DMS114 treated with DMSO at 0.1 percent for 48 hours (cell line): Measurements from ENCODE around the gene GOLGA1.
"Not testable (repeated sequence)": the region's sequence is repeated elsewhere in the genome, so short reads cannot be mapped to it uniquely, and the experiment has no call there.

ENCODE experiments used
- DNase-seq: peaks from one replicate; lab custom pipeline; 2025; ENCODE audit not compliant: unreplicated experiment; lab: John Stamatoyannopoulos, UW

Gene GOLGA1, protein sequence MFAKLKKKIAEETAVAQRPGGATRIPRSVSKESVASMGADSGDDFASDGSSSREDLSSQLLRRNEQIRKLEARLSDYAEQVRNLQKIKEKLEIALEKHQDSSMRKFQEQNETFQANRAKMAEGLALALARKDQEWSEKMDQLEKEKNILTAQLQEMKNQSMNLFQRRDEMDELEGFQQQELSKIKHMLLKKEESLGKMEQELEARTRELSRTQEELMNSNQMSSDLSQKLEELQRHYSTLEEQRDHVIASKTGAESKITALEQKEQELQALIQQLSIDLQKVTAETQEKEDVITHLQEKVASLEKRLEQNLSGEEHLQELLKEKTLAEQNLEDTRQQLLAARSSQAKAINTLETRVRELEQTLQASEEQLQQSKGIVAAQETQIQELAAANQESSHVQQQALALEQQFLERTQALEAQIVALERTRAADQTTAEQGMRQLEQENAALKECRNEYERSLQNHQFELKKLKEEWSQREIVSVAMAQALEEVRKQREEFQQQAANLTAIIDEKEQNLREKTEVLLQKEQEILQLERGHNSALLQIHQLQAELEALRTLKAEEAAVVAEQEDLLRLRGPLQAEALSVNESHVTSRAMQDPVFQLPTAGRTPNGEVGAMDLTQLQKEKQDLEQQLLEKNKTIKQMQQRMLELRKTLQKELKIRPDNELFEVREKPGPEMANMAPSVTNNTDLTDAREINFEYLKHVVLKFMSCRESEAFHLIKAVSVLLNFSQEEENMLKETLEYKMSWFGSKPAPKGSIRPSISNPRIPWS

DNA sequence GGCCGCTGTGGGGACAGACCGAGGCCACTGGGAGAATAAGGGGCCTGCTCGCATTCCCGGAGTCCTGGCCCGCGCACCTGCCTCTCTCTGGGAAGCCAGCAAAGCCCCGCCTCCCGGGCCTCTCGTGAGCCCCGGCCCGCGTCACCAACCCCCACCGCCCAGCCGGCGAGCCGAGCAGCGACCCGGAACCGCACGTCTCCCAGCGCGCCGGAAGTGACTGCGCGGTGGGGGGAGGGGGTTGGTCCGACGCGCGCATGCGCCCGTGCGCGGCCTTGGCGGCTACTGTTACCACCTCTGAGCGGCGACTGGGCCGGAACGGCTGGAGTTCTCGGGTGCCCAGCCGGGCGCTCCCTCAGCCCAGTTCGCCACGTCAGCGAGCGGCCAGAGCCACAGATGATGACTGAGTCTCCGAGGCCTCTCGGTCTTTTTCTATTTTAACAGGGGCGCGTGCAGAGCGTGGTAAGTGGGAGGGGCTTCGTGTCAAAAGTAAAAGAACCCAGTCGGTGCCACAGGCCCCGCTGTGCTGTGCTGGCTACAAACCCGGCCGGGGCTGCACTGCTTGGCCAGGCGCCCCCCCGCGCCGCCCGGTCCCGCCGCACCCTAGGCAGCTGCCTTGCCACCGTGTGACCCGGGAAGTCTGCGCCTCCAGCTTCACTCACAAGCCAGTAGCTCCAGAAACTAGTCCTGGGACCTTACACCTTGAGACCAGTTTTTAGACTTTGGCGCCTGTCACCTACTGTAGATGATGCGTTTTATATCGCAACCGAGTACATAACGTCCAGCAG is at the start of gene GOLGA1:
Gene GOLGA1, minus strand, starts transcription at position 190 of the 785 bp plus-strand sequence. CDS start 2,372 bp downstream, outside the sequence.
- peak; percentile 72 for DNase-seq

DNA sequence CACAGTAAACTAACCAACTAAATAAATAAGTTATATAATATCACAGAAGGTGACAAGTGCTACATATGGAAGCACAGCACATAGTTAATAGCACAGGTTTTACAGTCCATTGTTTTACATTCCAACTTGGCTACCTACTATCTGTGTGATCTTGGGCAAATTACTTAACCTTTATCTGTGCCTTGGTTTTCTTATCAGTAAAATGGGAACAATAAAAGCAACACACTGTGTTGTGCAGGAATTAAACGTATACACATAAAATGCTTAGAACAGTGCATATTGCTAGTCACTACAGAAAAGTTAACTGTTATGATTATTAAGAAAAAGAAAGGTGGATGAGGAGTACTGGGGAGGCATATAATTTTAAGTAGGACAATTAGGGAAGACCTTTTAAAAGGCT is 42.8 kb upstream of the GOLGA1 start:
- no peak for DNase-seq

DNA sequence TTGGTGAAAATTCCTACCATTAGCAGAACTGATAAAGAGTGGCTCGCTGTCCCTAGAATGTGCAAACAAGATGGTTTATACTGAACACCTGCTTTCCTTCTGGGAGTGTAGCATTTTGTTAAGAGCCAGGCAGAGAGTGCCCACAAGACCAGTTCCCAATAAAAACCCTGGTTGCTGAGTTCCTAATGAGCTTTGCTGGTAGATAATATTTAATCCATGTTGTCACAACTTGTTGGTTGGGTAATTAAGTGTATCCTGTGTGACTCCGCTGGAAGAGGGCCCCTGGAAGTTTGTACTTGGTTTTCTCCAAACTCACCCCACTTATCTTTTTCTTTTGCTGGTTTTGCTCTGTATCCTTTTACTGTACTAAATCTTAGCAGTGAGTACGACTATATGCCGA is 39.5 kb upstream of the GOLGA1 start:
- DNase-seq, result no peak

DNA sequence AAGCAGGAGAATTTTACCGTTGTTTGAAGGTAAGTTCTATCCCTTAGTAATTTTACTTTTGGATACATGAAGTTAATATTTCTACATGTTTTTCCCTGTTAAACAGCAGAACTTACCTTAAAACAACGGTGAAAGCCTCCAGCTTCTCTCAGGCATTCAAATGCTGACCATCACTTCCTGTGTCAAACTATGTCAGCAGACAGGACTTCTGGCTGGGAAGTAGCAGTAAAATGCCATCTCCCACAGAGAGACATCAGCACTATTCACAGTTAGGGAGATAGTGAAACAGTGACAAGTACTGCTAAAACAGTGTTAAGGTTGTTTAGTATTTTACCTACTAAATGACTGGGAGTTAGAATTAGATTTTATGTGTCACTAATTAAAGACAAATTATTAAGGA is 34.2 kb upstream of the GOLGA1 start:
- no peak for DNase-seq

DNA sequence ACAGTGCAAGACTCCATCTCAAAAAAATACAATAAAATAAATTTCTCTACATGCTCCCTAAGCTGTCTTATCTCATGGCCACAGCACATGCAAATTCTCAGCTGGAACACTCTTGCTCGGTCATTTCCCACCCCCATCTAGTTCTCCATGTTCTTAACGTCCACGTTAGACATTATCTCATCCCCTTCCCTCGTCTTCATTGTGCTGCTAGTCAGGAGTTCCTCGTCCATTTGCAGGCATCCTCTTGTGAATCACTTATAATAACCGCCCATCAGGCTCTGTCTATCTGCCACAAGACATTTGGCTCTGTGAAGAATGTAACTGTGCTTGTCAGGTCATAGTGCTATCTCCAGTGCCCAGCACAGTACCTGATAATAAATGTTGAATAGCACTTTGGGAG is 32.9 kb upstream of the GOLGA1 start:
- DNase-seq, result no peak

DNA sequence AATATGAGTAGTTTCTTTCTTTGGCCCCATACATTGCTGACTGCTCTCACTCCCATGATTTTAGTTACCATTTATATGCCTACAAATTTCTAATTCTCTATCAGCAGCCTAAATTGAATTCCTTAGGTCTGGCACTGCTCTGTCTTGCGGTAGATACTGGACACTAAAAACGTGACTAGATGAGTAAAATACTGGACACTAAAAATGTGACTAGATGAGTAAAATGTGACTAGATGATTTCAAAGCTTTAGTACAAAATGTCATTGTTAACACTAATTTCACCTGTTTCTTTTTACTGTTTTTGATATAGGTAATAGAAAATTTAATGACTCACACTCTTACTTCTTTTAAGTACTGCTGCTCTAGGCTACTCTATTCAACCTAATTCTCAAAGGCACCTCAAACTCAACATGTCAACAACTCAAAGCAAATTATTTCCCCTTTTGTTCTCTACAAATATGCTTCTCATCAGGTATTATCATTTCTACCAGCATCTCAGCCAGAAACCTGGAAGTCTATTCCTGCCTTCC is 31.4 kb upstream of the GOLGA1 start:
- no peak for DNase-seq

DNA sequence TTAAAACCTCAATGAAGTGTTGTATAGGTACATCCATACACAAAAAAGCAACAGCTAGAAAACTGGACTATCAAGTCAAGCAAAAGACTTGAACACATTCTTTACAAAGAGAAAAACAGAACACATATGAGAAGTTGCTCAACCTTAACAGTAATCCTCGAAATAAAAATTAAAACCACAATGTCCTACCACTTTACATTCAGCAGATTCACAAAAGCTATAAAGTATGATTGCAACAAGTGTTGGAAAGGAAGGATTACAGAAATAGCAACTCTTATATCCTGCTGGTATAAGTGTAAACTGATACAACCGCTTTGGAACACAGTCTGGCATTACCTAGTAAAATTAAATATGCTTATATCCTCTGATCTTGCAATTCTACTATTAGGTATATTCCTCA is 28.5 kb upstream of the GOLGA1 start:
- no peak for DNase-seq

DNA sequence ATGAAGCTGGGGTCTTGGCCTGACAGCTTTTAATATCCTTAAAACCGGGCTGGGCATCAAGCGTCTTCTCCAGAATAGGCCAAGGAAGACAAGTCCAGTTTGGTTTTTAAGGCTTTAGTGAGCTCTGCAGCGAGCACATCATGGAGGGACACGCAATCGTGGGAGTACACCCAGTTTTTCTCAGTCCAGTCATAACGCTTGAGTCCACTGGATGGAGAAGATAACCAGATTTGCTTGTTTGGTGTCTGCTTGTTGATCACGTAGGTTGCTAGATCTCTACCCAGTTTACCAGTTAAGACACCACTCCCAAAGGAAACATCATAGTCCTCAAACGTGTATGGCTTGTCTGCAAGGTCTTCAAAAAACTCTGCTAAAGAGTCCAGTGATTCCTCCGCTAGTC is 27.4 kb upstream of the GOLGA1 start:
- no peak for DNase-seq

DNA sequence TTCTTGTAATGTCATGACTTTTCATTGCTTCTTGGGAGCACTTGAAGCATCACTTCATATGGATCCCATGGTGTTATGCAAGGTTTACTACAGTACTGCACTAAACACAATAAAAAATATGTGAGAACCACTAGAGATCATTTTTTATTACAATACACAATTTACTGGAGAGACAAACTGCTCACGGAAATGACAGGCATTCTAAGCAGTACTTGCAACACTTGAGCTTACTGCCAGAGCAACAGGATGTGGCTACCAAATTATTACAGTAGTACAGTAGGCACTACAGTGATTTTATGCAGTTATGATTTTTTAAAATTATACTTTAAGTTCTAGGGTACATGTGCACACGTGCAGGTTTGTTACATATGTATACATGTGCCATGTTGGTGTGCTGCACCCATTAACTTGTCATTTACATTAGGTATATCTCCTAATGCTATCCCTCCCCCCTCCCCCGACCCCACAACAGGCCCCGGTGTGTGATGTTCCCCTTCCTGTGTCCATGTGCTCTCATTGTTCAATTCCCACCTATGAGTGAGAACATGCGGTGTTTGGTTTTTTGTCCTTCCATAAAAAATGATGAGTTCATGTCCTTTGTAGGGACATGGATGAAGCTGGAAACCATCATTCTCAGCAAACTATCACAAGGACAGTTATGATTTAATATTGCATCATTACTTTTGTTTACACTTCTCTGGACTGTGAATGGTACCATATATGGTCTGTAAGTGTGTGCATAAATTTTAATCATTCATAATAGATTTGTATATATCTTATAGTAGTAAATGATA is 25.1 kb upstream of the GOLGA1 start:
- DNase-seq, result not testable (repeated sequence)

DNA sequence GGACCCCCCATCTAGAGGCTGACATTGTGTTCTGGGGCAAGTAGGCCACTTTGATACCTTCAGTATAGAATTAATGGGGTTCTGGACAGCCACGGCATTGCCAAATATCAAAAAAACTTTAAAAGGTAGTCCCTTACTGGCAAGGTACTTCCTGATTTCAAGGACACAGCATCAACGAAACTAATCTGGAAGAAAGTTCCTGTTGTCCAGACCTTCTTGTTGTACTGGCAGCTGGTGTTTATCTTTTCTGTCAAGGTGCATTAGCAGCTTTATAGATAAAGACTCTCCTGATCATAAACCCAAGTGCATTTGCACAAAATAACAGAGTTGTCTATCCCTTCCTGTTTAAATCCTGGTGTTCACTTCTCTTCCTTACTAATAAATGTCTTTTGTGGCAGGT is 23.7 kb upstream of the GOLGA1 start:
- DNase-seq, result no peak

DNA sequence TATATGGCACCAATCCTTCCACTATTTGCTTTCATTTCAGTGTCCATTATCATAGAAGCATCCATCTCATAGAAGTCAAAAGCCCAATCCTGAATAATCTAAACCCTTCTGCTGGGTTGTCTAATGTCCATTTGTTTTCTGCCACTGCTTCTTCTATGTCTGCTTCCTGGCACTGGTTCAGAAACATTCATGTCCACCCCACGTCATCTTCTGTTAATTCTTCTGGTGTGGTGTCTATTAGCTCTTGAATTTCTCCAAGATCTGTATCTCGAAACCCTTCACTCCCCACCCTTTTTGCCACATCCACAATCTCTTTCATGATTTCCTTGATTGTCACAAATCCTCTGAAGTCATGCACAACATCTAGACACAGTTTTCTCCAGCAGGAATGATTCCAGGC is 23.2 kb upstream of the GOLGA1 start:
- no peak for DNase-seq

DNA sequence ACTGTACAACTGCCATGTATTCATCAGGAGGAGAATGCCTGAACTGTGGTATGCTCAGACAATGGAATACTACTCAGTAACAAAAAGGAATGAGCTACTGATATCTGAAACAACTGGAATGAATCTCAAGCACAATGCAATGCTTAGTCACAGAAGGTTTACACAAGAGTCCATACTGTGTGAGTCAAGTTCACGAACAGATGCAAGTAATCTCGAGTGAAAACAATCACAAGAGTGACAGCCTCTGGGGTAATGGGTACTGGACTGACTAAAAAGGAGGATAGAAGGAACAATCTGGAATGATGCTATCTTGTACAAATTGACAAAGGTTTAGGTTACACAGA is 19.5 kb upstream of the GOLGA1 start:
- DNase-seq, result no peak

DNA sequence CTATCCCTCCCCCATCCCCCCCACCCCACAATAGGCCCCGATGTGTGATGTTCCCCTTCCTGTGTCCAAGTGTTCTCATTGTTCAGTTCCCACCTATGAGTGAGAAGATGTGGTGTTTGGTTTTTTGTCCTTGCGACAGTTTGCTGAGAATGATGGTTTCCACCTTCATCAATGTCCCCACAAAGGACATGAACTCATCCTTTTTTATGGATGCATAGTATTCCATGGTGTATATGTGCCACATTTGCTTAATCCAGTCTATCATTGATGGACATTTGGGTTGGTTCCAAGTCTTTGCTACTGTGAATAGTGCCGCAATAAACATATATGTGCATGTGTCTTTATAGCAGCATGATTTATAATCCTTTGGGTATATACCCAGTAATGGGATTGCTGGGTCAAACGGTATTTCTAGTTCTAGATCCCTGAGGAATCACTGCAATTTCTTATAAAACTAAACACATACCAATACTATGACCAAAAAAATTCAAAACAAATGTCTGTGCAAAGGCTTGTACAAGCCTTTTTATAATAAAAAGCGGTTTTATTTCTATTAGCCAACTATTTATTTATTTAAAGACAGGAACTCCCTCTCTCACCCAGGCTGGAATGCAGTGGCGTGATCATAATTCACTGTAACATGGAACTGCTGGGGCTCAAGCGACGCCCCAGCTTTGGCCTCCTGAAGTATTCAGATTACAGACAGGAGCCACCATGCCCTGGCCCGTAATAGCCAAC is 19.0 kb upstream of the GOLGA1 start:
- not testable (repeated sequence) for DNase-seq

DNA sequence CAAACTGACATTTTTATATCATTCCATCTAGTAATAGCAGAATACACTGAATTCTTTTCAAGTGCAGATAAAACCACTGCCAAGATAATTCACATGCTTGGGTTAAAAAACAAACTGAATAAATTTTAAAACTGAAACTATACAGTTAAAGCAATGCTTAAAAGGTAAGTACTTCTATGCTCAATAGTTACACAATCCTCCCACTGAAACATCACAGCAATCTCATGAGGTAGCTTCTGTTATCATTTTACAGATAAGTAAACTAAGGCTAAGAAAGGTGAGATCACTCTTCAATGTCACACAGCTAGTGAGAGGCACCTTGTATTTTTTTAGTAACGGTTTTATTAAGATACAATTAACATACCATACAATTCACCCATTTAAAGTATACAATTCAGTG is 13.4 kb upstream of the GOLGA1 start:
- DNase-seq, result no peak

DNA sequence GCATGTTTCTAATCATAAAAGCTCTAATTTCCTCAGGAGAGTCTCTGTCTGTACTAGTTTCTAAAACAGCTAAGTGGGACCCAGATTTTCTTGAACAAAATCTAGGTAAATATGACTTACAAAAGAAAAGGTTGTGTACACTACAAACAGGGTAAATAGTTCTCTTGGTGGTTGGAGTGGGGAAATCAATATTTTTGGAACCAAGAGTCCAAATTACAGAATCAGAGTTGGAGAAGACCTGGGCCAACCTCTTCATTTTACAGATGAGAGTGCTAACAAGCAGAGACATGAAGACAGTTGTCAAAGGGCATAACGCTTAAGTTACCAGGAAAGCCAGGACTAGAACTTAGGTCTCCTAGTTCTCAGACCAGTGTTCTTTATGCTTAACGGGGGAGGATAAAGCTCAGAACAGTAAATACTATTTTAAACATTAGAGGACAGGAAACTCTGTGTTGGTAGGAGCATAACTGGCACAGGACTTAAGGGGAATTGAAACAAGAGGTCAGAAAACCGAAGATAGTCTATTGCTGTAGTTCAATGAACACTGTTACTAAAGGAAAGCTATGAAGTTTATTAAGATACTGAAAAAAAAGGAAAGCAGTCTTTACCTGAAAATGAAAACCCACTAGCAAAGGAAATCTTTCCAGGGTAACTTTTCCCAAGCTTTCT is 9.3 kb upstream of the GOLGA1 start:
- DNase-seq, result no peak

DNA sequence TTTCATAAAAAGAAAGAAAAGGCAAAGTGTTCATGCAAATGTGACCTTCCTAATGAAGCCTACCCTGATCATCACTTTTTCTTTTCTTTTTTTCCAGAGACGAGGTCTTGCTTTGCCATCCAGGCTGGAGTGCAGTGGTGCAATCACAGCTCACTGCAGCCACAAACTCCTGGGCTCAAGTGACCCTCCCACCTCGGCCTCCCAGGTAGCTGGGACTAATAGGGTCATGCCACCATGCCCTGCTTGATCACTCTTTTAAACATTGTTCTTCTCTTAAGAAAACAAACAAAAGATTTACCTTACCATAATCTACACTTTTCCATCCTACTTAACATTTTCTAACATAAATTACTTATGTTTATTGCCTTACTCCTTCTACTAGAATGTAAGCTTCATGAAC is 8.5 kb upstream of the GOLGA1 start:
- no peak for DNase-seq

DNA sequence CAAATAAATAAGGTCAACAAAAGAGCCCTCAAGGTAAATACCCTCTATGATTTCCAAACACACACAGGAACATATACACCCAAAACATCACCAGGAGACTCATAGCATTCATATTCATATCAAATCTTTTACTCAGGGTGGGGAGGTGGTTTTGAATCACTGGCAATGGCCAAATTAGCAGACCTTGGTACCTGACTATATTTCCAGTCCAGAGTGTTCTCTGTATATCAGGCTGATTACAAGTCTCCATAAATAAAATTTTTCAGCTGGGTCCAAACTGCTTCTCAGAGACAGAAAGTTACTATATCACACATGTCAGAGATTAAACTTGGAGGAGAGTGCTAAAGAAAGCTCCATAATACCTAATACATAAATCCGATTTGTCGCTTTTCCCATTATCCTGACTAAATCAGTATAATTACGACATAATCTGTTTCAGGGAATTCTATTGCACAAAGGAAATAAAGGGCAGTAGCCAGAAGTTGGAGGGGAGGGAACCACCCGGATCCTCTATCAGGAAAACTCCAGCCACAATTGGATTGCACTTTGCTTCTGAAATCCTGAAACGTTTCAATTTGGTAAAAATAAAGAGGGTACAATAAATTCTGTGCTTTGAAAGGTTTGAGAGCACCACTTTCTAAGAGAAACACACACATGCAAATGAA is 7.0 kb upstream of the GOLGA1 start:
- no peak for DNase-seq

DNA sequence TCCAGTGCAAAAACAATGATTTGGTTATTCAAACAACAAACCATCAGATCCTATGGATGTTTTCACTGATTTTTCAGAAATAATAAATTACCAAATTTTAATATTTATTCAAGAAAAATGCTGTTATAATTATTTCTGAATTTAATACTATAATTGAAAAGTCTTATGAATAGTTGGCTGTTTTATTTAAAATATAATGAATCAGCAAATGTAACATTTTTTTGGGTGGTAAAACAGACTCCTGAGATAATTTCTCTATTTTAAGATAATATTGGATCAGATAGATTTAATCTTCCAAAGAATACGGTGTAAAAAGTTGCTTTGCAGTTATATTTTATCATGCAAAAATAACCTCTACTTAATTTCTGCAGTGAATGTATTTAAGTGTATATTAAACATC is 5.3 kb upstream of the GOLGA1 start:
- DNase-seq, result no peak
